ENCODE results near the gene WNT9B.
A peak's percentile ranks its signal among the peaks of the same experiment; 100 is the strongest.
"Not testable (repeated sequence)": the region's sequence is repeated elsewhere in the genome, so short reads cannot be mapped to it uniquely, and the experiment has no call there.

Gene WNT9B

GRCh38 chr17:46910179-46910927 is 59.0 kb downstream of the WNT9B start:
- no peak for DNase-seq (ENCODE audit: low read depth in 2 of 2)

GRCh38 chr17:46911311-46911710 is 59.9 kb downstream of the WNT9B start:
- DNase-seq (ENCODE audit: low read depth in 2 of 2) = no peak

- DNase-seq (ENCODE audit: low read depth in 2 of 2) = no peak
Observed at GRCh38 chr17:46915596-46915995, 64.2 kb downstream of the WNT9B start.

- no peak for DNase-seq (ENCODE audit: low read depth in 2 of 2)
Observed at GRCh38 chr17:46916211-46916610, 64.8 kb downstream of the WNT9B start.

- no peak for DNase-seq (ENCODE audit: low read depth in 2 of 2)
Observed at GRCh38 chr17:46916623-46917022, 65.2 kb downstream of the WNT9B start.

- DNase-seq (ENCODE audit: low read depth in 2 of 2) = no peak
Observed at GRCh38 chr17:46917041-46917440, 65.7 kb downstream of the WNT9B start.

GRCh38 chr17:46917516-46917915 is 66.1 kb downstream of the WNT9B start:
- DNase-seq (ENCODE audit: low read depth in 2 of 2) = no peak

- not testable (repeated sequence) for DNase-seq (ENCODE audit: low read depth in 2 of 2)
Observed at GRCh38 chr17:46921962-46922361, 70.6 kb downstream of the WNT9B start.

GRCh38 chr17:46922487-46922803 is 71.1 kb downstream of the WNT9B start:
- DNase-seq (ENCODE audit: low read depth in 2 of 2) = no peak

GRCh38 chr17:46922804-46923635 is 71.6 kb downstream of the WNT9B start, which contains the start of gene GOSR2:
Gene GOSR2 (plus strand): TSS chr17:46923160. CDS start chr17:46923193, 33 bp downstream.
- DNase-seq (ENCODE audit: low read depth in 2 of 2) = peak; percentile 77 to 78

- DNase-seq (ENCODE audit: low read depth in 2 of 2) = no peak
Observed at GRCh38 chr17:46925185-46925868, 73.9 kb downstream of the WNT9B start.

GRCh38 chr17:46928467-46929261 is 77.3 kb downstream of the WNT9B start:
- no peak for DNase-seq (ENCODE audit: low read depth in 2 of 2)

GRCh38 chr17:46929413-46929812 is 78.0 kb downstream of the WNT9B start:
- DNase-seq (ENCODE audit: low read depth in 2 of 2) = no peak

GRCh38 chr17:46930051-46930450 is 78.7 kb downstream of the WNT9B start:
- DNase-seq (ENCODE audit: low read depth in 2 of 2) = no peak

GRCh38 chr17:46931596-46931995 is 80.2 kb downstream of the WNT9B start:
- no peak for DNase-seq (ENCODE audit: low read depth in 2 of 2)

GRCh38 chr17:46935658-46936266 is 84.4 kb downstream of the WNT9B start:
- DNase-seq (ENCODE audit: low read depth in 2 of 2) = no peak

Measured in stimulated activated CD8-positive, alpha-beta memory T cell treated with anti-CD3 and anti-CD28 coated beads, Interleukin-7, amount 100 ng/mL, for 1 hour (primary cell).